ENCODE measurements around the gene ZNF208.

Gene ZNF208

DNA sequence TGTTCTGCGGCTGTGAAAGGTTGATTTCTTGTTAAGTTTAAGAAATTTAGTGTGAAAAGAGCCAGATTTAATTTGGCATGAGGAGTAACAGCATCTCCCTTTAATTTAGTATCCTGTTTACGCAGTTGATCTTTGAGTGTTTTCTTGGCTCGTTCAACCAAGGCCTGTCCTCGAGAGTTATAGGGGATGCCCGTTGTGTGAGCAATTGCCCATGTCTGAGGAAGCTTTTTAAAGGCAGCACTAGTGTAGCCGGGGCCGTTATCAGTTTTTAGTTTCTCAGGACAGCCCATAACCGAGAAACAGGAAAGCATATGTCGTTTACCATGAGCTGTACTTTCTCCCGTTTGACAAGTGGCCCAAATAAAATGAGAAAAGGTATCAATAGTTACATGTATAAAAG lies 127.2 kb downstream of the ZNF208 start:
- no peak for DNase-seq

Data from NCI-H1694 (cell line).